HTR-8/SVneo (cell line): ENCODE measurements around the gene SGIP1.

Experiments
- DNase-seq: peaks from one replicate; pipeline ENCODE4 v3.0.0; 2011; ENCODE audit warnings: low spot score, mixed read lengths; ENCODE audit not compliant: insufficient read length
- FAIRE-seq: peaks from 2 replicates; lab custom pipeline; 2011; peaks lifted over from hg19 to GRCh38; lab: Jason Lieb, UNC

The SGIP1 gene

DNA sequence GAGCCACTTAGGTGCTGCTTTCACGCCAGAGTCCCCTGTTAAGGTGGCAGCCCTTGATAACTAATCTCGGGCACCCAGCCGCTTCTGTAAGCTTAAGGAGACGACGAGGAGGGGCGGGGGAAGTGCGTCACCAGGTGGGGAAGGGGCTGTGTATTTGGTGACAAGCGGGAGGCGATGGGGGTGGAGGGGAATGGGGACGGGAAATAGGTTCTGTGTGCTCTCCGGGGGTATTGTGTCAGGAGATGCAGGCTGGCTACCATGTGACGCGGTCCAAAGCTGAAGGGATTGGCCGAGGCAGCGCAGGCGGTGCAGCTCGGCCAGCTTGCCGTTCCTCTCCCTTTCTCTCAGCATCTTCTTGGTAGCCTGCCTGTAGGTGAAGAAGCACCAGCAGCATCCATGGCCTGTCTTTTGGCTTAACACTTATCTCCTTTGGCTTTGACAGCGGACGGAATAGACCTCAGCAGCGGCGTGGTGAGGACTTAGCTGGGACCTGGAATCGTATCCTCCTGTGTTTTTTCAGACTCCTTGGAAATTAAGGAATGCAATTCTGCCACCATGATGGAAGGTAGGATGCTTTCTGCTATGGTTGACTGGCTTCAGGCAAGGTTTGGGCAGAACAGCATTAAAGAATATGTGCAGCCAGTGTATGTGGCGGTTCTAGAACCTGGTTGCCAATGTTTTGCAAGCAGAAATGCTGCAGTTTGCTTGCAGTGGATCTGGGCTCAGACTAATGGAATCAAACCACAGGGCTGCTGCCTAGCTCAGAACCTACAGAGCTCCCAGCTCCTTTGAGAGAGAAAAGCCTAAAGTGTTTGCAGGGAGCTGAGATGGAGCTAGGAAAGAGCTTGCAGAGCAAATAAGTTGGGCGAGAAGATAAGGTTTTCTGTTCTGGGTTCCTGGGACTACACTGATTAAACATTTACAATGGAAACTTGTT, at the start of gene SGIP1:
Gene SGIP1 (plus strand): TSS at position 350 of the 937 bp plus-strand sequence. CDS start 206 bp downstream, at position 556.
- DNase-seq = peak; percentile 40
- peak; percentile 95 for FAIRE-seq

- FAIRE-seq = no peak
These were observed 44.8 kb upstream of the SGIP1 start for GRCh38 chr1:66489151-66489550.

GRCh38 chr1:66489972-66490601, 43.9 kb upstream of the SGIP1 start:
- no peak for FAIRE-seq

More at GRCh38 chr1:66489151-66489550, 44.8 kb upstream of the SGIP1 start:
- no peak for DNase-seq

GRCh38 chr1:66490816-66491215, 43.1 kb upstream of the SGIP1 start:
- FAIRE-seq (no peak), DNase-seq (no peak)

More at GRCh38 chr1:66489972-66490601, 43.9 kb upstream of the SGIP1 start:
- no peak for DNase-seq

GRCh38 chr1:66492424-66492823, 41.5 kb upstream of the SGIP1 start:
- FAIRE-seq (no peak), DNase-seq (no peak)

GRCh38 chr1:66493731-66494130, 40.2 kb upstream of the SGIP1 start:
- DNase-seq (no peak), FAIRE-seq (no peak)

GRCh38 chr1:66494482-66494881, 39.5 kb upstream of the SGIP1 start:
- DNase-seq (no peak), FAIRE-seq (no peak)

DNA sequence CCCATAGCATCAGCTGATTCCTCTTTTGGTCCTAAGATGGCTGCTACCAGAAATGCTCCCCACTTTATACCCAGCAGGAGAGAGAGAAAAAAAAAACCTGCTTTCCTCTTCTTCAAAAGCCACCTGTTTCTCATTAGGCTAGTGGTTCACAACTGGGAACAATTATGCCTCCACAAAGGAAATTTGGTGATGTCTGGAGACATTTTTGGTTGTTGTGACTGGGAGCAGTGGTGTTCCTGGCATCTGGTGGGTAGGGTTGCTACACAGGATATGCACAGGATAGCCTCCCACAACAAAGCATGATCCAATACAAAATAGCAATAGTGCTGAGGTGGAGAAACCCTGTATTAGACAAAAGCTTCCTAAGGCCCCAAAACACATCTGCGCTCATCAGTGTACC, 38.5 kb upstream of the SGIP1 start:
- FAIRE-seq (no peak), DNase-seq (no peak)

DNA sequence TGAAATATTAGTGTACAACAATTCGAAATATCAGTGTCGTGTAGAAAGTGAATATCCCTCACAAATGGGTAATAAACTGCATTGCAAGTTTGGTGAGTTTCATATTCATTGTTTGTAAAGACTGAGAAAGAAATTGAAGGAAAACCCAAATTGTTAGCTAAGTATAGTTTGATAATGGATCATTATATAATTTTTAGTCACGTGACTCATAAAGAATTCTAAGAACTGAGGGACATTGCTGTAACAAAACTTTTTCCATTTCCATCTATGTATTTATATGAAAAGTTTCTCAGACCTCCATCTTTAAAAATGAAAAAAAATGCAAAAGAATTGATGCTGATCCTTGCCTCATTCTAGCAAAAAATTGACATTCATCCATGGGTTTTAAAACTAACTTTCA, 36.0 kb upstream of the SGIP1 start:
- DNase-seq (no peak), FAIRE-seq (no peak)

DNA sequence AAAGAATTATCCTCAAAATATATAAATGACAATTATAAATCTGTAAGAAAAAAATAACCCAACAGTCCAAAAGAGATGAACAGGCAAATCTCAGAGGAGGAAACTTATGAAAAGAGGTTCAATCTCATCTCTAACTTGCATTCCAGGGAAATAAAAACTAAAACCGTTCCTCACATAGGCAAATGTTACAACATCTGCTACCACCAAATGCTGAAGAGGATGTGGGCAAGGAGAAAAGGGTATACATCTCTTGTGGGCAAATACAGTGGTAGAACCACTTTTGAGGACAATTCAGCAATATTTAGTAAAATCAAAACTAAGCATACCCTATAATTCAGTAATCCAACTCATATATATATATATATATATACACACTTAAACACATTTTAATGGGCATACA, 33.7 kb upstream of the SGIP1 start:
- FAIRE-seq (no peak), DNase-seq (no peak)

GRCh38 chr1:66502086-66502485, 31.9 kb upstream of the SGIP1 start:
- FAIRE-seq (no peak), DNase-seq (no peak)

DNA sequence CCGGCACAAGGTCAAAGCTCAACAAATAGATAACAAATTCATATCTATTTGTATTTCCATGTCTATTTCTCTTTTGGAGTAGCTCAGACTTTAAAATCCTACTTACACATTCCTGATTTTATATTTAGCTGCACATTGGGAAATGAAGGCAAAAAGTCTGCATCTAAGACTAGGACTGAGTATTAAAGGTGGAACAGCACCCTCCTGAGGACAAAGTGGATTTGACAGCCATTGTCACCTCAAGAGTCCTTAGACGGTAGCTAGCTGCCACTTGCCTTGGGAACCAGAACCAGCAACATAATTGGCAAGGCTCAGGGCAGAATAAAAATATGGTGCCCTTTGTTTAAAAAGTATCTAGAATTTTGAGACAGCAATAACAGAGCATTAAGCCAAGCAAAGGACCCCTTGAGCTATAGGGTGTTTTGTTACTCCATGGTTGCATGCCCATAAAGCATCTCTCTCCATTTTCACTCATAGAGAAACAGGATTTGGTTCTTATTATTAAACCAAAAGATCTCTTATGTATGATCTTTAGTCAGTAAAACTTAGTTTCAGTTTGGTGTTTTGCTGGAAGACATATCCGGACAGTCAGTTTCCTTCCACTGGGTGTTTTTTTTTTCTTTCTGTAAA, 30.0 kb upstream of the SGIP1 start:
- peak; percentile 6 for DNase-seq
- no peak for FAIRE-seq

GRCh38 chr1:66505671-66506392, 28.1 kb upstream of the SGIP1 start:
- no peak for FAIRE-seq

GRCh38 chr1:66506393-66506687, 27.6 kb upstream of the SGIP1 start:
- DNase-seq = no peak
- FAIRE-seq = no peak

More at GRCh38 chr1:66505671-66506392, 28.1 kb upstream of the SGIP1 start:
- no peak for DNase-seq

GRCh38 chr1:66506991-66507390, 27.0 kb upstream of the SGIP1 start:
- no peak for DNase-seq

DNA sequence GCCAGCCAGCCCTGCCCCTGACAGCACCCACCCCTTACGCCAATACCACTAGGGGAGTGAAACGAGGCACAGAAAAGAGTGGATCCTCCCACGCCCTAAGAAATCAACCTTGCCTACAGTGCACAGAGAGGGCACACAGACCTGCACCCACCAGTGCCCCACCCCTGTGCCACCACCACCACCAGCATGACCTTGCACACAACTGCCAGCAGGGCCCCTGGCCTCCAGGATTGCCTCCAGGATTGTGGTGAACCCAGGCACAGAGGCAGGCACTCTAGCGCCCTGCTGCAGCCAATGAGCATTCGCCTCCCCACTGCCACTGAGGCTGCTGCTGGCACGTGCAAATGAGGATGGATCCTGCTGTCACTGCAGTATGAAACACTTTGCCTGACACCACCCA, 23.5 kb upstream of the SGIP1 start:
- FAIRE-seq (no peak), DNase-seq (no peak)

More at GRCh38 chr1:66506991-66507390, 27.0 kb upstream of the SGIP1 start:
- FAIRE-seq = no peak

DNA sequence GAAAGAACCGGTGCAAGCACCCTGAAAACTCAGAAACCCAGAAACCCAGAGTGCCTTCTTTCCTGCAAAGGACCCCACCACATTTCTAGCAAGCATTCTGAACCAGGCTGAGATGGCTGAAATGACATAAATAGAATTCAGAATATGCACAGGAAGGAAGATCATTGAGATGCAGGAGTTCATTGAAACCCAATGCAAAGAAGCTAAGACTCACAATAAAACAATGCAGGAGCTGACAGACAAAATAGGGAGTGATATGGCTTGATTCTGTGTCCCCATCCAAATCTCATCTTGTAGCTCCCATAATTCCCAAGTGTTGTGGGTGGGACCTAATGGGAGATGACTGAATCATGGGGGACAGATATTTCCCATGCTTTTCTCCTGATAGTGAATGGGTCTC, 22.8 kb upstream of the SGIP1 start:
- DNase-seq (no peak), FAIRE-seq (no peak)

GRCh38 chr1:66517959-66518358, 16.0 kb upstream of the SGIP1 start:
- no peak for DNase-seq
- FAIRE-seq = no peak

DNA sequence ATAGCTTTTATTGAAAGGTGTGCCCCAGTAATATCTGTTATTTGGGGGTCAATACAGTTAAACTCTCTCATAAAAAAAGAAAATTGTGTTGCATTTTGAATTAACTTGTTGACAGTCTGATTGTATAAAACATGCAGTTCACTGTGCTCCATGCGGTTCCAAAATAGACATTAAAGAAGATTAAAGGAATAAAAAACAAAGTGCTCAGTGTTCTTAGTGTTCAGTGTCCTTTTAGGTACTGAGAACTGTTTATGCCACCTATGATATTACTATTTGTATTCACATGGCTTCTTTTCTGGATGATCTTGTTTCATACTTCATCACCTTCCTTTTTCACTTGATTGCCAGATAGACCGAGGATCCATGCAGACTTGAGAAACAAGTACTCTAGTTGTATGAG, 15.3 kb upstream of the SGIP1 start:
- no peak for FAIRE-seq

DNA sequence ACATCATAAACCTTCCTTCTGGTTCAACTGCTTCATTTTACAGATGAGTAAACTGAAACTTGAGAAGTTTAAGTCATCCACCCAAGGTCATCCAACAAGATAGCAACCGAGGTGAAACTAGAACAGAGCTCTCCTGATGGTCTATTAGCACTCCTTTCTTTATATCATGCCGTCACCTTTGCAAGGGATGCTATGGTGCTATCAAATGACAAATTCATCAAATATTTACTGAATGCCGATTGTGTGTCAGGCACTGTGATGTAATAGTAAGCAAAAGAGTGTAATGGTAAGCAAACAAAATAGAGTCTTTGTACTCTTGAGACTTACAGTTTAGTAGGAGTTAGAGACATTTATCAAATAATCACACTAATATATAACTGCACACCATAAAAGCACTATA, 14.0 kb upstream of the SGIP1 start:
- FAIRE-seq = no peak
- no peak for DNase-seq

More for the DNA sequence above, 15.3 kb upstream of the SGIP1 start:
- no peak for DNase-seq
